SK-N-SH treated with all-trans-retinoic acid at 6 μM for 48 hours (cell line): ENCODE results near the gene PPARG.

Source experiments
- RARB ChIP-seq: fragments of 250-450 bp; sonication (Bioruptor Pico); IDR thresholded peaks from 2 replicates; pipeline ENCODE4 v1.8.0; 2021; ENCODE audit warnings: mild to moderate bottlenecking, moderate library complexity
- TOX ChIP-seq: fragments of 250-450 bp; sonication (Bioruptor Pico); IDR thresholded peaks from 2 replicates; pipeline ENCODE4 v1.8.0; 2021; ENCODE audit warnings: mild to moderate bottlenecking, moderate library complexity, borderline replicate concordance
- ZNF565 ChIP-seq: fragments of 450-650 bp; formaldehyde crosslinking; conservative IDR thresholded peaks from 2 replicates; pipeline ENCODE4 v1.5.0; 2020; ENCODE audit warnings: low read depth, mild to moderate bottlenecking, moderate library complexity

GRCh38 chr3:12308517-12308916 is 19.6 kb downstream of the PPARG start:
- no peak for TF ChIP-seq ZNF565
- no peak for TF ChIP-seq RARB
- no peak for TF ChIP-seq TOX (CRISPR knock-in tag)
